ENCODE data around the gene PDLIM5. TPM values are rescaled to one million over a fixed set of nuclear protein-coding genes. Genes with fewer than 3 reads are reported as not detected.

PDLIM5 gene
- total RNA-seq, 2 experiments from 2014 or later = 14.8 to 18.3 TPM

DNA sequence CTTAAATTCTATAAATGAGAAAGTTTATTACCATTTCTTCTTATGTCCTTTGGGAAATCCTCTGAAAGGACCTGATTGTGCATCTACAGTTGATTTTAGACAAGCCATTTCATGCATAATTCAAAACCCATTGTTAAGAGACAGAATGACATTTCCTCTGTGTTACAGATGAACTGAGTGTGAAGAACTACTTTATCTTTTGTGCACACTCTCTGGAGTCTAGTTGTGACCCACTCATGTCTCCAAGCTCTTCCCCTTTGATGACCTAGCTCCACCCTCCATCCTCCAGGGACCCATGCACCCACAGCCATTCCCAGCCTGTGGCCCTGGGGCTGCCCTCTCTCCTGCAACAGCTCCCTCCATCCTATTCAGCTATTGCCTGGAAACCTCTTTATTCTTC is 248.6 kb downstream of the PDLIM5 start:
- POLR2A ChIA-PET = no interaction called here
- H3K9me3 Mint-ChIP-seq = no peaks in the 10 kb centered on the region
- ATAC-seq = no peak
- no peak overlapping the region for H3K27ac Mint-ChIP-seq
- intact Hi-C loops (cut with micrococcal nuclease) = no loop called here
- CTCF ChIA-PET = no interaction called here
- no peak overlapping the region for H3K4me3 Mint-ChIP-seq
- H3K36me3 Mint-ChIP-seq (ENCODE audit: low read depth) = no peaks in the 10 kb centered on the region
- peaks cover 6% of the 10 kb centered on the region for H3K27me3 Mint-ChIP-seq
- H3K4me1 Mint-ChIP-seq (ENCODE audit: low read depth) = no peaks in the 10 kb centered on the region
- DNase-seq = no peak
- TF ChIP-seq, protein P1, sequence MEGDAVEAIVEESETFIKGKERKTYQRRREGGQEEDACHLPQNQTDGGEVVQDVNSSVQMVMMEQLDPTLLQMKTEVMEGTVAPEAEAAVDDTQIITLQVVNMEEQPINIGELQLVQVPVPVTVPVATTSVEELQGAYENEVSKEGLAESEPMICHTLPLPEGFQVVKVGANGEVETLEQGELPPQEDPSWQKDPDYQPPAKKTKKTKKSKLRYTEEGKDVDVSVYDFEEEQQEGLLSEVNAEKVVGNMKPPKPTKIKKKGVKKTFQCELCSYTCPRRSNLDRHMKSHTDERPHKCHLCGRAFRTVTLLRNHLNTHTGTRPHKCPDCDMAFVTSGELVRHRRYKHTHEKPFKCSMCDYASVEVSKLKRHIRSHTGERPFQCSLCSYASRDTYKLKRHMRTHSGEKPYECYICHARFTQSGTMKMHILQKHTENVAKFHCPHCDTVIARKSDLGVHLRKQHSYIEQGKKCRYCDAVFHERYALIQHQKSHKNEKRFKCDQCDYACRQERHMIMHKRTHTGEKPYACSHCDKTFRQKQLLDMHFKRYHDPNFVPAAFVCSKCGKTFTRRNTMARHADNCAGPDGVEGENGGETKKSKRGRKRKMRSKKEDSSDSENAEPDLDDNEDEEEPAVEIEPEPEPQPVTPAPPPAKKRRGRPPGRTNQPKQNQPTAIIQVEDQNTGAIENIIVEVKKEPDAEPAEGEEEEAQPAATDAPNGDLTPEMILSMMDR (IDR thresholded peaks at IDR 0.05) = no peak

DNA sequence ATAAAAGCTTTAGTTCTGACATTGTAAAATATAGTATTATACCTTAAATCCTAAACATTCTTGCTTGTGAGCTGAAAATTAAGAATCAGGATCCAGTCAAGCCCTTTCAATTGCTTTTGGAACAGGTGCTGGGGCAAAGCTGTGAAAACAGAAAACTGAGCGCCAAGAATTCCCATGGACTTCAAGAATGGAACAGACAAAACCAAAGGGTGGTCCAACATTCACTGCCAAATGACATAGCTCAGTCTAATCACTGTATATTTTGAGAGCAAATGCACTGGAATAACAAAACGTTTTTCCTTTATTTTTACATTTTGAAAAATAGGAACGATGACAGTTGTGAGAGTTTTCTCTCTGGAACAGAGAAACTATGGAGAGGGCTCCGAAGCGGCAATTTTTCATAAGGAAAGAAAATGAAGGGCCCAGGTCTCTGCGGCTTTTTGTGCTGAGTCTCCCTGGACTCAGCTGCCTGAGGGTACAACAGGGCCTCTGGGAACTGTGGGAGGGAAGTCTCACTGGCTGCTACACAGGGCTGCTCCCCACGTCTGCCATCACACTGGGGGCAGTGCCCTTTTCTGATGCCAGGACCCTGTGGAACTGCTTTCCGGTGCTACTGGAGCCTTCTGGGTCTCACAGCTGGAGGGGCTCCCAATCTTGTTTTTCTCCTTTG is 250.0 kb downstream of the PDLIM5 start:
- H3K9me3 Mint-ChIP-seq = no peaks in the 10 kb centered on the region

DNA sequence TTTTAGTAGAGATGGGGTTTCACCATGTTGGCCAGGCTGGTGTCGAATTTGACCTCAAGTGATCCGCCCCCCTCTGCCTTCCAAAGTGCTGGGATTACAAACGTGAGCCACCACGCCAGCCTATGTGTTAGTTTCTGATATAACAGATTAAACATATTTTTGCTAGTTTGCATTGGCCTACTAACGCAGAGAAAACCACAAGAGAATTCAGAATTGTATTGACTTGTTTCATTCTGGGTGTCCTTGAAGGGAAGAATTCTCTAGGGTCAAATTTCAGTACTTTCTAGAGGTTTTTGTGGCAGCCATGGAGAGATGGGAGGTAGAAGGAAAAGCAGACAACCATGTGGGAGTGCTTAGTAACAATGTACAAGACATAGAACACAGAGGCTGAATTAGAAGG is 259.9 kb downstream of the PDLIM5 start:
- Mint-ChIP-seq H3K4me3 (no peak overlapping the region), H3K27me3 (peaks cover 3% of the 10 kb centered on the region), H3K36me3 (ENCODE audit: low read depth) (no peaks in the 10 kb centered on the region), H3K9me3 (peaks cover 3% of the 10 kb centered on the region), H3K4me1 (ENCODE audit: low read depth) (no peaks in the 10 kb centered on the region), H3K27ac (no peak overlapping the region)
- TF ChIP-seq, protein P1 (IDR thresholded peaks at IDR 0.05) = no peak
- ATAC-seq (no peak), DNase-seq (no peak)
- intact Hi-C loops (cut with micrococcal nuclease) = no loop called here
- ChIA-PET CTCF (no interaction called here), POLR2A (no interaction called here)

More for the DNA sequence above, 250.0 kb downstream of the PDLIM5 start:
- intact Hi-C loops (cut with micrococcal nuclease) = no loop called here
- no peak overlapping the region for H3K27ac Mint-ChIP-seq
- TF ChIP-seq, protein P1 (IDR thresholded peaks at IDR 0.05) = no peak
- H3K36me3 Mint-ChIP-seq (ENCODE audit: low read depth) = no peaks in the 10 kb centered on the region
- H3K4me1 Mint-ChIP-seq (ENCODE audit: low read depth) = no peaks in the 10 kb centered on the region
- ATAC-seq (no peak), DNase-seq (no peak)
- H3K4me3 Mint-ChIP-seq = no peak overlapping the region
- ChIA-PET CTCF (no interaction called here), POLR2A (no interaction called here)
- peaks cover 6% of the 10 kb centered on the region for H3K27me3 Mint-ChIP-seq

DNA sequence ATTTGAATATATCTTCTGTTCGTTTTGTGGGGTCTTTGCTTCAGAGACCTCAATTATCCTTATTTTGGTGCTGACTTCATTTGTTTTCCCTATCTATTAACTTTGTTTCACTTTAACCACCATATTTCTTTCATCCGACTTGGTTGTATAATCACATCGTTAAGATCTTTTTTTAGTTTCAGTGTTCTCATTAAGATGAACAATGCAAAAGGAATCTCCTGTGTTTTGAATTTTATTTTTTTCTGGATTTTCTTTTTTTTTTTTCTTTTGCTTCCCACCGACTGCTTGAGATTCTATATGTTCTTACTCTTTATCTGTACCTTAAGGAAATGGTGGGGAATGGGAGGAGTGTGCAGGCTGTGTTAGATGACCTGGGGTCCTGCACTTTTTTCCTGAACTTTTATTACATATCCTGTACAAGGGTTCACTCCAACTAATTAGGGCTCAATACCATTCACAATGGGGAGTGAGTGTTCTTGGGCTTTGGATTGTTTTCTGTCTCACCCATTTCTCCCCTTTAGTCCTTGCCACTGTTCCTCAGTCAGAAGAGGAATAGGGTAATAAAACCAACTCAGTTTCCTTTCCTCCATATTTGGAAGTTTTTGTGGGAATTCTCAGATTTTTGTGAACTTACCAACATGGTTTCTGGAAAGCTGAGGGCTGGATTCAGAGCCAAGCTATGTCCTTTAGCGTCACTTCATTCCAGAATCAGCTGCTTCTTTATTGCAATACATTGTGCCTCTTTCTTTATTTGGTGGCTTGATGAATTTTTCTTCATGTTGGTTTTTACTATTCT is 262.8 kb downstream of the PDLIM5 start:
- TF ChIP-seq, protein P1 (IDR thresholded peaks at IDR 0.05) = no peak

DNA sequence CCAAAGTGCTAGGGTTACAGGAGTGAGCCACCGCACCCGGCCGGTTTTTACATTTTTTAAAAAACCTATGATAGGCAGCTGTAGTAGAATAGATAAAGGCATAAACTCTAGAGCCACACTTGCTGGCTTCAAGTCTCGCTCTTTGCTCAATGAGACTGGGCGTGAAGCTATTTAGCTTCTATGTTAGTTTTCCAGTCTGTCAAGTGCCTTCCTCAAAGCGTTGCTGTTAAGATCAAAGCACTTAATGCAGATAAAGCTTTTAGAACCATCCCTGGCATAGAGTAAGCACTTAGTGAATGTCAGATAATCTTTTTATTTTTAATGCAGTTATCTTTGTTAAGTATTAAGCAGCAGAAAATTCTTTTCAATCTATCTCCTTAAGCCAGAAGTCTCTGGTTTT is 264.0 kb downstream of the PDLIM5 start:
- H3K4me1 Mint-ChIP-seq (ENCODE audit: low read depth) = no peaks in the 10 kb centered on the region
- ChIA-PET CTCF (no interaction called here), POLR2A (no interaction called here)
- no peak overlapping the region for H3K4me3 Mint-ChIP-seq
- H3K27me3 Mint-ChIP-seq = peaks cover 3% of the 10 kb centered on the region
- TF ChIP-seq, protein P1 (IDR thresholded peaks at IDR 0.05) = no peak
- no peak for ATAC-seq
- no peaks in the 10 kb centered on the region for H3K36me3 Mint-ChIP-seq (ENCODE audit: low read depth)
- intact Hi-C loops (cut with micrococcal nuclease) = no loop called here
- H3K27ac Mint-ChIP-seq = no peak overlapping the region
- DNase-seq = no peak
- no peaks in the 10 kb centered on the region for H3K9me3 Mint-ChIP-seq

More for the DNA sequence above, 262.8 kb downstream of the PDLIM5 start:
- no peaks in the 10 kb centered on the region for H3K4me1 Mint-ChIP-seq (ENCODE audit: low read depth)
- intact Hi-C loops (cut with micrococcal nuclease) = no loop called here
- H3K4me3 Mint-ChIP-seq = no peak overlapping the region
- no peak overlapping the region for H3K27ac Mint-ChIP-seq
- POLR2A ChIA-PET = no interaction called here
- no peaks in the 10 kb centered on the region for H3K36me3 Mint-ChIP-seq (ENCODE audit: low read depth)
- ATAC-seq (no peak), DNase-seq (no peak)
- no peaks in the 10 kb centered on the region for H3K9me3 Mint-ChIP-seq
- CTCF ChIA-PET = interaction anchor here (0.7 kb wide), 1 partner anchor 586 kb away, joined by 3 read pairs; no protein-coding TSS in a partner anchor
- peaks cover 3% of the 10 kb centered on the region for H3K27me3 Mint-ChIP-seq

All from activated CD8-positive, alpha-beta T cell treated with anti-CD3 and anti-CD28 coated beads for 36 hours (primary cell).